ENCODE results near the gene RGS17.

DNA sequence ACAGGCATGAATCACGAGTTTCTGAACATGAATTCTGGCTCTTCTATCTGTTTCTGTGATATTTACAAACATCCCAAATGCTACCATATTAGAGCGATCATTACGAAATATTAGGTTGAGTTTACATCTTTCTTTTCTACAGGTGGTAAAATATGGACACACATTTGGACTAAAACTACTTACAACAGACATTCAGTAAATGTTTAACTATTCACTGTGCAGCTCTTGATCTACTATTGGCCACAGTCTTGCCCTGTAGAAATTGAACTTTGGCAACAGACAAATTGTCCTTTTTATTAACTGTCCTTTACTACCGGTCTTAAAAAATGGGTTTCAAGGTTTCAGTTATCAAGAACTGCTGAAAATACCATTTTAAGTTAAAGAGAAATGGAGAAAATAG is 102.1 kb downstream of the RGS17 start:
- TF ChIP-seq KDM5A (IDR thresholded peaks at IDR 0.05; ENCODE audit: borderline replicate concordance, low read length) (no peak), POLR2A (IDR thresholded peaks at IDR 0.05; ENCODE audit: insufficient read depth in 1 of 2, low read depth in 2 of 2, low read length in 2 of 2) (no peak), CBX5 (CRISPR knock-in tag; IDR thresholded peaks at IDR 0.05; ENCODE audit: borderline replicate concordance) (no peak), CEBPB (IDR thresholded peaks at IDR 0.05; ENCODE audit: borderline replicate concordance, low read depth, low read length) (peak; percentile 38; the same call in 1 of the 2 replicates), NFATC3 (CRISPR knock-in tag; IDR thresholded peaks at IDR 0.05) (no peak), KDM2A (CRISPR knock-in tag; IDR thresholded peaks at IDR 0.05; ENCODE audit: borderline replicate concordance, low read depth) (no peak), SMAD1 (CRISPR knock-in tag; IDR thresholded peaks at IDR 0.05; ENCODE audit: borderline replicate concordance, low read depth) (no peak), SETDB1 (CRISPR knock-in tag; IDR thresholded peaks at IDR 0.05; ENCODE audit: borderline replicate concordance) (no peak), HOMEZ (CRISPR knock-in tag; IDR thresholded peaks at IDR 0.05; ENCODE audit: low read depth) (no peak; the same call in 1 of the 2 replicates), CTCF (CRISPR knock-in tag; IDR thresholded peaks at IDR 0.05) (no peak)
- TF ChIP-seq, protein P1, sequence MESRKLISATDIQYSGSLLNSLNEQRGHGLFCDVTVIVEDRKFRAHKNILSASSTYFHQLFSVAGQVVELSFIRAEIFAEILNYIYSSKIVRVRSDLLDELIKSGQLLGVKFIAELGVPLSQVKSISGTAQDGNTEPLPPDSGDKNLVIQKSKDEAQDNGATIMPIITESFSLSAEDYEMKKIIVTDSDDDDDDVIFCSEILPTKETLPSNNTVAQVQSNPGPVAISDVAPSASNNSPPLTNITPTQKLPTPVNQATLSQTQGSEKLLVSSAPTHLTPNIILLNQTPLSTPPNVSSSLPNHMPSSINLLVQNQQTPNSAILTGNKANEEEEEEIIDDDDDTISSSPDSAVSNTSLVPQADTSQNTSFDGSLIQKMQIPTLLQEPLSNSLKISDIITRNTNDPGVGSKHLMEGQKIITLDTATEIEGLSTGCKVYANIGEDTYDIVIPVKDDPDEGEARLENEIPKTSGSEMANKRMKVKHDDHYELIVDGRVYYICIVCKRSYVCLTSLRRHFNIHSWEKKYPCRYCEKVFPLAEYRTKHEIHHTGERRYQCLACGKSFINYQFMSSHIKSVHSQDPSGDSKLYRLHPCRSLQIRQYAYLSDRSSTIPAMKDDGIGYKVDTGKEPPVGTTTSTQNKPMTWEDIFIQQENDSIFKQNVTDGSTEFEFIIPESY (CRISPR knock-in tag; IDR thresholded peaks at IDR 0.05) = no peak
- TF ChIP-seq, protein P2, sequence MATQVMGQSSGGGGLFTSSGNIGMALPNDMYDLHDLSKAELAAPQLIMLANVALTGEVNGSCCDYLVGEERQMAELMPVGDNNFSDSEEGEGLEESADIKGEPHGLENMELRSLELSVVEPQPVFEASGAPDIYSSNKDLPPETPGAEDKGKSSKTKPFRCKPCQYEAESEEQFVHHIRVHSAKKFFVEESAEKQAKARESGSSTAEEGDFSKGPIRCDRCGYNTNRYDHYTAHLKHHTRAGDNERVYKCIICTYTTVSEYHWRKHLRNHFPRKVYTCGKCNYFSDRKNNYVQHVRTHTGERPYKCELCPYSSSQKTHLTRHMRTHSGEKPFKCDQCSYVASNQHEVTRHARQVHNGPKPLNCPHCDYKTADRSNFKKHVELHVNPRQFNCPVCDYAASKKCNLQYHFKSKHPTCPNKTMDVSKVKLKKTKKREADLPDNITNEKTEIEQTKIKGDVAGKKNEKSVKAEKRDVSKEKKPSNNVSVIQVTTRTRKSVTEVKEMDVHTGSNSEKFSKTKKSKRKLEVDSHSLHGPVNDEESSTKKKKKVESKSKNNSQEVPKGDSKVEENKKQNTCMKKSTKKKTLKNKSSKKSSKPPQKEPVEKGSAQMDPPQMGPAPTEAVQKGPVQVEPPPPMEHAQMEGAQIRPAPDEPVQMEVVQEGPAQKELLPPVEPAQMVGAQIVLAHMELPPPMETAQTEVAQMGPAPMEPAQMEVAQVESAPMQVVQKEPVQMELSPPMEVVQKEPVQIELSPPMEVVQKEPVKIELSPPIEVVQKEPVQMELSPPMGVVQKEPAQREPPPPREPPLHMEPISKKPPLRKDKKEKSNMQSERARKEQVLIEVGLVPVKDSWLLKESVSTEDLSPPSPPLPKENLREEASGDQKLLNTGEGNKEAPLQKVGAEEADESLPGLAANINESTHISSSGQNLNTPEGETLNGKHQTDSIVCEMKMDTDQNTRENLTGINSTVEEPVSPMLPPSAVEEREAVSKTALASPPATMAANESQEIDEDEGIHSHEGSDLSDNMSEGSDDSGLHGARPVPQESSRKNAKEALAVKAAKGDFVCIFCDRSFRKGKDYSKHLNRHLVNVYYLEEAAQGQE (IDR thresholded peaks at IDR 0.05; ENCODE audit: borderline replicate concordance in 1 of 2, low read depth in 1 of 2, low read length in 2 of 2) = no peak
- TF ChIP-seq, protein P3, sequence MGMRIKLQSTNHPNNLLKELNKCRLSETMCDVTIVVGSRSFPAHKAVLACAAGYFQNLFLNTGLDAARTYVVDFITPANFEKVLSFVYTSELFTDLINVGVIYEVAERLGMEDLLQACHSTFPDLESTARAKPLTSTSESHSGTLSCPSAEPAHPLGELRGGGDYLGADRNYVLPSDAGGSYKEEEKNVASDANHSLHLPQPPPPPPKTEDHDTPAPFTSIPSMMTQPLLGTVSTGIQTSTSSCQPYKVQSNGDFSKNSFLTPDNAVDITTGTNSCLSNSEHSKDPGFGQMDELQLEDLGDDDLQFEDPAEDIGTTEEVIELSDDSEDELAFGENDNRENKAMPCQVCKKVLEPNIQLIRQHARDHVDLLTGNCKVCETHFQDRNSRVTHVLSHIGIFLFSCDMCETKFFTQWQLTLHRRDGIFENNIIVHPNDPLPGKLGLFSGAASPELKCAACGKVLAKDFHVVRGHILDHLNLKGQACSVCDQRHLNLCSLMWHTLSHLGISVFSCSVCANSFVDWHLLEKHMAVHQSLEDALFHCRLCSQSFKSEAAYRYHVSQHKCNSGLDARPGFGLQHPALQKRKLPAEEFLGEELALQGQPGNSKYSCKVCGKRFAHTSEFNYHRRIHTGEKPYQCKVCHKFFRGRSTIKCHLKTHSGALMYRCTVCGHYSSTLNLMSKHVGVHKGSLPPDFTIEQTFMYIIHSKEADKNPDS (CRISPR knock-in tag; IDR thresholded peaks at IDR 0.05) = no peak
- TF ChIP-seq, protein P4, sequence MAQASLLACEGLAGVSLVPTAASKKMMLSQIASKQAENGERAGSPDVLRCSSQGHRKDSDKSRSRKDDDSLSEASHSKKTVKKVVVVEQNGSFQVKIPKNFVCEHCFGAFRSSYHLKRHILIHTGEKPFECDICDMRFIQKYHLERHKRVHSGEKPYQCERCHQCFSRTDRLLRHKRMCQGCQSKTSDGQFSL (CRISPR knock-in tag; IDR thresholded peaks at IDR 0.05) = no peak
